Activated CD4-positive, alpha-beta T cell treated with anti-CD3 and anti-CD28 coated beads, Interleukin-2, amount 10 ng/mL, durations not matched to agents 7 days and 5 days (primary cell): ENCODE data around the gene KRTAP12-4. TPM values are rescaled to one million over a fixed set of nuclear protein-coding genes. Genes with fewer than 3 reads are reported as not detected.
"Not testable (repeated sequence)": the region's sequence is repeated elsewhere in the genome, so short reads cannot be mapped to it uniquely, and the experiment has no call there.

Experiments used
- CTCF ChIA-PET: fragments of 350-600 bp; sonication (Branson Sonifier 250); formaldehyde crosslinking; loops from one replicate; lab custom pipeline; 2021; ENCODE audit warnings: antibody characterized with exemption; lab: Charles Lee
- POLR2A ChIA-PET: fragments of 350-600 bp; sonication (Branson Sonifier 250); formaldehyde crosslinking; loops from one replicate; lab custom pipeline; 2021; ENCODE audit warnings: antibody characterized with exemption; lab: Charles Lee
- DNase-seq: peaks from one replicate; pipeline ENCODE4 v3.0.0-alpha.2; 2020
- H3K27ac Mint-ChIP-seq: one replicate; pipeline ENCODE4 v1.8.0; 2021; ENCODE audit warnings: mild to moderate bottlenecking, moderate library complexity, mixed read lengths
- H3K27me3 Mint-ChIP-seq: one replicate; pipeline ENCODE4 v1.8.0; 2021; ENCODE audit warnings: mixed read lengths
- H3K36me3 Mint-ChIP-seq: one replicate; pipeline ENCODE4 v1.8.0; 2021; ENCODE audit warnings: low read depth, mixed read lengths
- H3K4me1 Mint-ChIP-seq: one replicate; pipeline ENCODE4 v1.8.0; 2021; ENCODE audit warnings: mixed read lengths
- H3K4me3 Mint-ChIP-seq: one replicate; pipeline ENCODE4 v1.8.0; 2021; ENCODE audit warnings: mild to moderate bottlenecking, moderate library complexity, mixed read lengths
- H3K9me3 Mint-ChIP-seq: one replicate; pipeline ENCODE4 v1.8.0; 2021; ENCODE audit warnings: mixed read lengths
- total RNA-seq, 2 experiments: library from RNA; stranded (reverse); gene quantifications; one replicate each; pipeline ENCODE4 v1.2.3, GENCODE V29; 2021

KRTAP12-4 gene
- total RNA-seq, 2 experiments from 2014 or later = not detected

DNA sequence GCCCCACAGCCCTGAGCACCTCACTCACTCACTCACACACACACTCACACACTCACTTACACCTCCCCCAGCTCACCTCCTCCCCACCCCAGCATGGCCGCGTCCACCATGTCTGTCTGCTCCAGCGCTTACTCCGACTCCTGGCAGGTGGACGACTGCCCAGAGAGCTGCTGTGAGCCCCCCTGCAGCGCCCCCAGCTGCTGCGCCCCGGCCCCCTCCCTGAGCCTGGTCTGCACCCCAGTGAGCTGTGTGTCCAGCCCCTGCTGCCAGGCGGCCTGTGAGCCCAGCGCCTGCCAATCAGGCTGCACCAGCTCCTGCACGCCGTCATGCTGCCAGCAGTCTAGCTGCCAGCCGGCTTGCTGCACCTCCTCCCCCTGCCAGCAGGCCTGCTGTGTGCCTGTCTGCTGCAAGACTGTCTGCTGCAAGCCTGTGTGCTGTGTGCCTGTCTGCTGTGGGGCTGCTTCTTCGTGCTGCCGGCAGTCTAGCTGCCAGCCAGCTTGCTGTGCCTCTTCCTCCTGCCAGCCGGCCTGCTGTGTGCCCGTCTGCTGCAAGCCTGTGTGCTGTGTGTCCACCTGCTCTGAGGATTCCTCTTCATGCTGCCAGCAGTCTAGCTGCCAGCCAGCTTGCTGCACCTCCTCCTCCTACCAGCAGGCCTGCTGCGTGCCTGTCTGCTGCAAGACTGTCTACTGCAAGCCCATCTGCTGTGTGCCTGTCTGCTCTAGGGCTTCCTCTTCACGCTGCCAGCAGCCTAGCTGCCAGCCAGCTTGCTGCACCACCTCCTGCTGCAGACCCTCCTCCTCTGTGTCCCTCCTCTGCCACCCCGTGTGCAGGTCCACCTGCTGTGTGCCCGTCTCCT is 7.9 kb downstream of the KRTAP12-4 start, which contains the start of gene KRTAP10-11:
Gene KRTAP10-11, plus strand, starts transcription at position 49 of the 856 bp plus-strand sequence. Its CDS starts 45 bp downstream, at position 94.
- POLR2A ChIA-PET, H3K27ac Mint-ChIP-seq, H3K27me3 Mint-ChIP-seq, DNase-seq, H3K4me1 Mint-ChIP-seq, H3K36me3 Mint-ChIP-seq, H3K4me3 Mint-ChIP-seq: not testable (repeated sequence)
- H3K9me3 Mint-ChIP-seq = peaks cover 26% of the 10 kb centered on the region
- CTCF ChIA-PET = interaction anchor here (1.8 kb wide), 1 partner anchor 9 kb away, joined by 5 read pairs; the partner anchor contains the start of gene KRTAP12-4

DNA sequence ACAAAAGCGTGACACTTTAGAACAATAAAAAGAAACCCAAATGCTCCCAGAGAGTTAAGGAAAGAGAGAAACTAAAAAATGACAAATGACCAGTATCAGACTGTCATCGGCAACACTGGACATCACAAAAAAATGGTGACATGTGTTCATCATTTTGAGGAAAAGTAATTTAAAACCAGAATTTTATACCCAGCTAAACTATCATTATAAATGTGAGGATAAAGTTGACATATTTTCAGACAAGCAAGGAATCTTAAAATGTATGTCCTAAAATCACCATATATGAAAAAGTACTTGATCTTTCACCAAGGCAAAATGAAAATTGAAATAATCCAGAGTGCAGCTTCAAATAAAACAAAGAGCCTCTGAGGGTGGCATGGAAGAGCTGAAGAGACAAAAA is 9.6 kb downstream of the KRTAP12-4 start:
- POLR2A ChIA-PET = no interaction called here
- no peak overlapping the region for H3K4me3 Mint-ChIP-seq
- no peak for DNase-seq
- H3K4me1 Mint-ChIP-seq = no peaks in the 10 kb centered on the region
- peaks cover 2% of the 10 kb centered on the region for H3K27me3 Mint-ChIP-seq
- H3K9me3 Mint-ChIP-seq = peaks cover 33% of the 10 kb centered on the region
- no peak overlapping the region for H3K27ac Mint-ChIP-seq
- CTCF ChIA-PET = interaction anchor here (0.7 kb wide), 1 partner anchor 40 kb away, joined by 3 read pairs; no protein-coding TSS in a partner anchor
- H3K36me3 Mint-ChIP-seq = peaks cover 8% of the 10 kb centered on the region

DNA sequence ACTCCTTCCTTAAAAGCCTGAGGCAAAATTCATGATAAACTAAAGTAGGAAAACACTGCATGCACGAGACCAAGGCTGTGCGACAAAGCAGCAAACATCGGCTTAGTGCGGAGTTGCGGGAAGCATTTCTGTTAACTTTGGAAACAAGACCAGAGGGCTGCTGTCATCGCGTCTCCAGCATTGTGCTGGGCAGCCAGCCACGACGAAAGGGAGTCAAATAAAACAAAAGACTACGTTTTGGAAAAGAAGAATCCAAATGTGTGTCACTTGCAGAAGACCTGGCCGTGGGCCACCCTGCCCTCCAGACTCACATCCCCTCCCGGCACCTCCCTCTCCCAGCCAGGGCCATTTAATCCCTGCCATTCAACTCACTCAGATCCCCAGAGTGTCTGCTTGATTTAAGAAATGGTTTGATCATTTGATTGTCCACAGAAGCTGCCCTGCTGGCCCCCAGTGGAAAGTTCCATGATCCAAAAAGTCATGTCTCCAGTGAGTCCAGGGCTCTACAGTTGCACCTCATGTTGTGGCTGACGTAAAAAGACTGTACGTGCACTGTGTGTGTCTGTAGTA is 10.6 kb downstream of the KRTAP12-4 start:
- Mint-ChIP-seq H3K4me1 (no peaks in the 10 kb centered on the region), H3K36me3 (peaks cover 8% of the 10 kb centered on the region), H3K27me3 (peaks cover 2% of the 10 kb centered on the region), H3K27ac (no peak overlapping the region), H3K4me3 (no peak overlapping the region), H3K9me3 (peaks cover 33% of the 10 kb centered on the region)
- DNase-seq = no peak
- ChIA-PET CTCF (no interaction called here), POLR2A (no interaction called here)

DNA sequence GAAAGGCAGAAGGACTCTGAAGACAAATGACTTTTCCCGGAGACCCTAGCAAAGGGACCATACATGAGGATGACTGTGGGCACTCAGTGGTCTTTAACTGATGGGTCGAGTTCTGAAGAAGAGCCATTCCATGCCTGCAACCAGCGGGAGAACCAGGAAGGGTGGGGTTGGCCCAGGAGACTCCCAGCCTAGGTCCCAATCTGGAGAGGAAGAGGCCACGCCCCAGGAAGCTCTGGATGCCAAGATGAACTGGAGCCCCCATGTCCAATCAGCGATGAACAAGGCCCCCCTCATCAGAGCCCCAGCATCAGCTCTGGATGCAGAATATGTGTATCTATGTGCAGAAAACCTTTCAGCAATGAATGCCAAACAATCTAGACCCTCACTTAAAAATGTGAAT is 13.7 kb downstream of the KRTAP12-4 start:
- ChIA-PET POLR2A (no interaction called here), CTCF (no interaction called here)
- Mint-ChIP-seq H3K4me1 (no peaks in the 10 kb centered on the region), H3K27me3 (peaks cover 2% of the 10 kb centered on the region), H3K27ac (no peak overlapping the region), H3K4me3 (no peak overlapping the region), H3K36me3 (peaks cover 8% of the 10 kb centered on the region), H3K9me3 (peaks cover 33% of the 10 kb centered on the region)
- DNase-seq = no peak

DNA sequence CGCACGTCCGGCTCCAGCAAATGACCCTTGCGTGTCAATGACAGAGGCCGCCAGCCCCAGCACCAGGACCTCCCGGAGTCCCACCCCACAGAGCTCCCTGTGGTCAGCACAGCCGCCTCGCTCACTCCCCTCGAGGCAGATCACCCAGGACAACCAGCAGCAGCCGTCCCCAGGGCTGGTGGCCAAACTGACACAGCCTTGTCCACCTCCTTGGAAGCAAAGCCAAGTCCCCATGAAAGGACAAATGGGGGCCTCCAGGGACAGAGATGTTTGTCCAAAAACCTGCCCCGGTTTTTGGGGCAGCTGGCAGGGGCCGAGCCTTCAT is 15.2 kb downstream of the KRTAP12-4 start:
- POLR2A ChIA-PET = no interaction called here

DNA sequence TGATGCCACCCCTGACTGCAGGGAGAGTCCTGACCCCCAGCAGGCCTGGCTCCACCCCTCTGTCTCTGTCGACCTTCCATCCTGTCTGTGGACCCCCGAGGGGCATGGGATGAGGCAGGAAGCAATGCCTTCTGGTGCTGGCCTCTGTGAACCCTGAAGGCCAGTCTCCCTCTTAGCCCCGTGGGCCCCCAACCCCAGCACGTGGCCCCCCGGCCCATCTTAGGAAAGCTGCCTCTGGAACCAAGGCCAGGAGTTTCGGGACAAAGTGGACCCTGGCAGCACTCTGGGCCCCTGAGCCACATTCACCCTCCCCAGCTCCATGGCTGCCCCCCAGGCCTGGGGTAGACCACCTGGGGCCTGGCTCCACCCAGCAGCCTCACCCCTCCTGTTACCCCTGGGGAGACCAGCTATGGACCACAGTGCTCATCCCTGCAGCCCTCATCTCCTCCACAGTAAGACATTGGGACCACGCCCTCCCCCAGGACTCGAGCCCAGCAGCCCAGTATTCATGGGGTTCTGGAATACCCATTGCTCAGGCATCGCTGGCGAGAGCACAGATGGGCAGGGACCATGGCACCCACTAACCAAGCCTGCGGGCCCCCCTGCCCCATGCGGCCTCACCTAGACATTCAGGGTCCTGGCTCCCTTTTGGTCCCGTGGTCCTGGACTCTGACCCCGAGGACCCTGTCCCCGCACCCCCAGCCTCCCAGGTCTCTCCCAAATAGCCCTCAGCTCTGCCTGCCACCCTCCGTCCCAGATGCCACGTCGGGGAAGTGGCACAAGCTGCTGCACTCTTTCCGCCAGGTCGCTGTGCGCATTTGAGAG is 15.7 kb downstream of the KRTAP12-4 start:
- H3K27ac Mint-ChIP-seq = not testable (repeated sequence)
- peaks cover 22% of the 10 kb centered on the region for H3K9me3 Mint-ChIP-seq

More for the DNA sequence above, 15.2 kb downstream of the KRTAP12-4 start:
- Mint-ChIP-seq H3K36me3 (peaks cover 4% of the 10 kb centered on the region), H3K27ac (no peak overlapping the region), H3K4me3 (no peak overlapping the region), H3K27me3 (peaks cover 7% of the 10 kb centered on the region), H3K9me3 (peaks cover 28% of the 10 kb centered on the region), H3K4me1 (no peaks in the 10 kb centered on the region)
- no peak for DNase-seq
- CTCF ChIA-PET = no interaction called here

DNA sequence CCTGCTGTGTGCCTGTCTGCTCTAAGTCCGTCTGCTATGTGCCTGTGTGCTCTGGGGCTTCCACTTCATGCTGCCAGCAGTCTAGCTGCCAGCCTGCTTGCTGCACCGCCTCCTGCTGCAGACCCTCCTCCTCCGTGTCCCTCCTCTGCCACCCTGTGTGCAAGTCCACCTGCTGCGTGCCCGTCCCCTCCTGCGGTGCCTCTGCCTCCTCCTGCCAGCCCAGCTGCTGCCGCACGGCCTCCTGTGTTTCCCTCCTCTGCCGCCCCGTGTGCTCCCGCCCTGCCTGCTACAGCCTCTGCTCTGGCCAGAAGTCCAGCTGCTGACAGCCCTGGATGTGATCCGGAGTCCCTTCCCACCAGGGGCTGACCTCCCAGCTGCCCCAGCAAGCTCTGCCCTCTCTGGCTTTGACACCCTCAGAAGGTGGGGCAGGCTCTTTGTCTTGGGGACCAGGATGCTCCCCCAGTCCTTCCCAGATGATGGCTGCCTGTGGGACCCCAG is 16.6 kb downstream of the KRTAP12-4 start:
- Mint-ChIP-seq H3K27ac (peak overlapping the region; percentile 7), H3K9me3 (peaks cover 22% of the 10 kb centered on the region), H3K27me3 (peaks cover 14% of the 10 kb centered on the region)
- H3K36me3 Mint-ChIP-seq, H3K4me3 Mint-ChIP-seq, CTCF ChIA-PET, DNase-seq, POLR2A ChIA-PET, H3K4me1 Mint-ChIP-seq: not testable (repeated sequence)

More for the DNA sequence above, 15.7 kb downstream of the KRTAP12-4 start:
- H3K27me3 Mint-ChIP-seq = peaks cover 10% of the 10 kb centered on the region
- POLR2A ChIA-PET, H3K36me3 Mint-ChIP-seq, H3K4me1 Mint-ChIP-seq, DNase-seq, CTCF ChIA-PET, H3K4me3 Mint-ChIP-seq: not testable (repeated sequence)

DNA sequence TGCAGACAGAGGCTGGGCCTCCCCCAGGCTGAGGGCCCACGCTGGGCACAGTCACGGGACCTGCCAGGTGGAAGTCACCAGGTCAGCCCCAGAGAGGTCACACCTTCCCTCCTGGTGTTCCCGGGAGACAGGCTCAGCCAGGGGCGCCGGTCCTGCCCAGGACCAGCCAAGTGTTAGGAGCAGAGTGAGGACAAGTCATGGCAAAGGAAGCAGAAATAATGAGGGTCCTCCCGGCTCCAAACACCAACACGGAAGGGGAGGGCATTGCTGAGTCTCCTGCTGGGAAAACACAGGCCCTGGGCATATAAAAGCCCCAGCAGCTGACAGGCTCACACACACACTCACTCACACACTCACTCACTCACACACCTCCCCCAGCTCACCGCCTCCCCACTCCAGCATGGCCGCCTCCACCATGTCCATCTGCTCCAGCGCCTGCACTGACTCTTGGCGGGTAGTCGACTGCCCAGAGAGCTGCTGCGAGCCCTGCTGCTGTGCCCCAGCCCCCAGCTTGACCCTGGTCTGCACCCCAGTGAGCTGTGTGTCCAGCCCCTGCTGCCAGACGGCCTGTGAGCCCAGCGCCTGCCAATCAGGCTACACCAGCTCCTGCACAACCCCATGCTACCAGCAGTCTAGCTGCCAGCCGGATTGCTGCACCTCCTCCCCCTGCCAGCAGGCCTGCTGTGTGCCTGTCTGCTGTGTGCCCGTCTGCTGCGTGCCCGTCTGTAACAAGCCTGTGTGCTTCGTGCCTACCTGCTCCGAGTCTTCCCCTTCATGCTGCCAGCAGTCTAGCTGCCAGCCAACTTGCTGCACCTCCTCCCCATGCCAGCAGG is 17.2 kb downstream of the KRTAP12-4 start, which contains the start of gene KRTAP10-10:
Gene KRTAP10-10, plus strand, starts transcription at position 339 of the 833 bp plus-strand sequence. Its CDS starts 62 bp downstream, at position 401.
- POLR2A ChIA-PET = no interaction called here
- peaks cover 3% of the 10 kb centered on the region for H3K36me3 Mint-ChIP-seq
- H3K27ac Mint-ChIP-seq = peak within 1 kb of the TSS; percentile 7
- no peak for DNase-seq
- CTCF ChIA-PET = no interaction called here
- peaks cover 21% of the 10 kb centered on the region for H3K9me3 Mint-ChIP-seq
- H3K27me3 Mint-ChIP-seq = peaks cover 13% of the 10 kb centered on the region
- no peaks in the 10 kb centered on the region for H3K4me1 Mint-ChIP-seq
- no peak within 1 kb of the TSS for H3K4me3 Mint-ChIP-seq

DNA sequence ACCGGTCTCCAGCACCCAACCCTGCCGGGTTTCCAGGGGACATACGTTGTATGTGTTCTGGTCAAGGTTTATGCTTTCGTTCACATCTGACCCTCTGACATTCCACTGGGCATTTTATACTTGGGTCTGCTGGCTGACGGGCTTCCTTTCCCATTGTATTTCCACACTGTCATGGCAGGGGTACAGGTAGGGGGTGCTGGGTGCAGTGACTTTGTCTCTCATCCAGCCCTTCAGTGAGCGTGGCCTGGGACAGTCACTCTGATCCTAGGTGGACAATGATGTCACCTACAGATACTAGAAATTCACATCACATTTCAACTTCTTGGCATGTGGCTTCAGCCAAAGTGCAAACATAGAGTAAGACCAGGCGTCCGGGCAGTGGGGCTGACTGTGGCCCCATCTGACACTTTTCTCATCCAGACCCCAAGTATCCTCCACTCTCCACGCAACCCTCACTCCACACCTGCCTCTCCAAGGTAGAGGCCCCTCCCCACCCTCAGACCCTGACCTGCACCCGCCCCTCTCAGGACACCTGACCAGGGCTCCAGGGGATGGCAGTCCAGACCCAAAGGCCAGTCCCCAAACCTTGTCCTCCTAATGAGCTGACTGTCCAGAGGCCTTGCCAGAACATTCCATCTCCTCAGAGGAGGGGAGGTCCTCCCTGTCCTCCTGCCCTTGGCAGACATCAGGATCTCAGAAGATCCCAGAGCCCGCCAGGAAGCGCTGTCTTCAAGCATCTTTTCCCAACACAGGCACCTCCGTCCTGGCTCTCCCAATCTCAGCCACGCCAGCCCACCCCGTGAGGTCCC is 18.0 kb downstream of the KRTAP12-4 start:
- peaks cover 23% of the 10 kb centered on the region for H3K9me3 Mint-ChIP-seq
- no peak for DNase-seq
- CTCF ChIA-PET = no interaction called here
- peaks cover 15% of the 10 kb centered on the region for H3K27me3 Mint-ChIP-seq
- no peak overlapping the region for H3K27ac Mint-ChIP-seq
- H3K4me1 Mint-ChIP-seq = no peaks in the 10 kb centered on the region
- H3K4me3 Mint-ChIP-seq = no peak overlapping the region
- POLR2A ChIA-PET = no interaction called here
- no peaks in the 10 kb centered on the region for H3K36me3 Mint-ChIP-seq

DNA sequence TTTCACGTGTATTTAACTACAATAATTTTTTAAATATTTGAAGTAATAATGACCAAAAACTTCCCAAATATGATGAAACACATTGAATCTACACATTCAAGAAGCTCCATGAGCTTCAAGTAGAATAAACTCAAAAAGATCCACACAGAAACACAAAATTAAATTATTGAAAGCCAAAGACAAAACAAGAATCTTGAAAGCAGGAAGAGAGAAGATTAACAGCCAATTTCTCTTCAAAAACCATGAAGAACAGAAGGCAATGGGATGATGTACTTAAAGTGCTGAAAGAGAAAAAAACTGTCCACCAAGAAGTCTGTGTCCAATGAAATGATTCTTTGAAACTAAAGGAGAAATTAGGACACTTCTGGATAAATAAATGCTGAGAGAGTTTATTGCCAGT is 22.4 kb downstream of the KRTAP12-4 start:
- Mint-ChIP-seq H3K4me3 (no peak overlapping the region), H3K36me3 (peaks cover 13% of the 10 kb centered on the region), H3K27ac (no peak overlapping the region), H3K9me3 (peaks cover 34% of the 10 kb centered on the region), H3K4me1 (peaks cover 12% of the 10 kb centered on the region), H3K27me3 (peaks cover 15% of the 10 kb centered on the region)
- ChIA-PET POLR2A (no interaction called here), CTCF (no interaction called here)
- no peak for DNase-seq

DNA sequence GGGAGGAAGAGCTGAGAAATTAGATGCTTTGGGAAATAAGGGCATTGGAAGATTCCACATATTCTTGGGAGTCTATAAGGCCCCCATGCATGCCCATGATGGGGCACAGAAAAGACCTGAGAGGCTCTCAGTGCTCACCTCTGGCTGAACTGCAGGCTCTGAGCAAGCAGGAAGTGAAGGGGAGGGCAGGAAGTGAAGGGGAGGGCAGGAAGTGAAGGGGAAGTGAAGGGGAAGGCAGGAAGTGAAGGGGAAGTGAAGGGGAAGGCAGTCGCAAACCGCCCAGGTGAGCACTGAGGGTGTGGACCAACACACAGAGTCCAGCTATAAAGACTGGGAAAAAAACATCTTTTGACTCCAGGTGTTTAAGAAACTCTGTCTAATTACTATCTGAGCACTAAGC is 24.0 kb downstream of the KRTAP12-4 start:
- Mint-ChIP-seq H3K4me3 (no peak overlapping the region), H3K36me3 (peaks cover 13% of the 10 kb centered on the region), H3K27ac (no peak overlapping the region), H3K27me3 (peaks cover 15% of the 10 kb centered on the region), H3K4me1 (peaks cover 12% of the 10 kb centered on the region), H3K9me3 (peaks cover 34% of the 10 kb centered on the region)
- ChIA-PET CTCF (no interaction called here), POLR2A (no interaction called here)
- DNase-seq = no peak
